ENCODE measurements around the gene MST1.

GRCh38 chr3:49722896-49723295, 33.6 kb upstream of the MST1 start:
- TF ChIP-seq POLR2A (IDR thresholded peaks at IDR 0.05), result no peak
- TF ChIP-seq CTCF (IDR thresholded peaks at IDR 0.05), result no peak
